GM19395 (cell line): Measurements from ENCODE around the gene BMAL2.

Experiments
- ATAC-seq: cut with Tn5 transposase; IDR thresholded peaks from one replicate; pipeline ENCODE4 v1.9.1; 2021; ENCODE audit warnings: mild to moderate bottlenecking, moderate library complexity; ENCODE audit not compliant: unreplicated experiment

BMAL2 gene

DNA sequence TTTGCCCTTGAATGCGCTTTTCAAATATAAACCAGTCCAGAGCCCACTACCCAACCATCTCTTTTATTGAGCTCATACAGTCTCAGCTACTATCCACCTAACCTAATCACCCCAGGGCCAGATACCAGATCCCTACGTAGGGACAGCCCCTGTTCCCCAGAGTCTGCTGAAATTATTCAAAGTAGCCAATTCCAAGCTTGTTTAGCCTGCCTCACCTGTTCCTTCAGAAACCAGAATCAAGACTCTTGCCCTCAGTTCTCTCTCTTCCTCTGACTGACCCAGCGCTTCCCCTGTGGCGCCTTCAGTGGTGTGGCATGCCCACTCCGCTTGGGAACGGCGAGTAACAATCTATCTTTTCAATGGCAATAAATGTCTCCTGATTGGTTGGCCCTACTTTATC, 18.8 kb downstream of the BMAL2 start:
- ATAC-seq: no peak

DNA sequence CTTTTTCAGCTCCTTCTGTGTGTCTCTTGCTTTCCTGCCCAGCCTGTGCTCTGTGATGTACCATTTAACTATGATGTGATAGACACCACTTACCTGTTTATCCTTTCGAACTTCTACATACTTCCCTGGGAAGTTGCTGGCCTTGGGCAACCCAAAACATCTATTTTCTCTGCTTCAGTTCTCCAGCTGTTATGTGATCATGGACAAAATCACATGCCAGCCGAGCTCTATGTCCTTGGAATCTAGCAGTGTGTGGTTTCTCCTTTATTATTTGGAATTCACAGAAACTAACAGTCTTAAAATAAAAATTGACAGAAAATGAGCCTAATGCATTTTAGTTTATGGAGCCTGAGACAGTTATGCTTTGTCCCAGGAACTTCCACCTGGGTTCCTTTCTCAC, 22.9 kb downstream of the BMAL2 start:
- no peak for ATAC-seq

DNA sequence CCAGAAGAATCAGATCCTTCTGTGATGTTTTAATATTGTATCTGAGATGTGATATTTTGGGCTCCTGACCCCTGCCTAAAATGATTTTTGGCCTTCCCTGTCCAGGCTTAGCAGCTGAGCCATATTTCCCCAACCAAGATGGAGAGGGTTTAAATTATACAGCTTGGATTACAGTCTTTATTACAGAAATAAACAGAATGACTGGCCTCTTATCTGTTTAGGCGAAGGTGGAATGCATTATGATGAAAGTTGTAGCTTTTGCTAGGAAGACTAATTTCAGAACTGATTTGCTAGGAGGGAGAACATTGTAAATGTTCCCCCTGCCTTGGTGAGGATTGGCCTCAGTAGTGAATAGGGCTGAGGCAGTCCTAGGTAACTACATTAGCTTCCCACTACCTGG, 23.3 kb downstream of the BMAL2 start:
- ATAC-seq: no peak

DNA sequence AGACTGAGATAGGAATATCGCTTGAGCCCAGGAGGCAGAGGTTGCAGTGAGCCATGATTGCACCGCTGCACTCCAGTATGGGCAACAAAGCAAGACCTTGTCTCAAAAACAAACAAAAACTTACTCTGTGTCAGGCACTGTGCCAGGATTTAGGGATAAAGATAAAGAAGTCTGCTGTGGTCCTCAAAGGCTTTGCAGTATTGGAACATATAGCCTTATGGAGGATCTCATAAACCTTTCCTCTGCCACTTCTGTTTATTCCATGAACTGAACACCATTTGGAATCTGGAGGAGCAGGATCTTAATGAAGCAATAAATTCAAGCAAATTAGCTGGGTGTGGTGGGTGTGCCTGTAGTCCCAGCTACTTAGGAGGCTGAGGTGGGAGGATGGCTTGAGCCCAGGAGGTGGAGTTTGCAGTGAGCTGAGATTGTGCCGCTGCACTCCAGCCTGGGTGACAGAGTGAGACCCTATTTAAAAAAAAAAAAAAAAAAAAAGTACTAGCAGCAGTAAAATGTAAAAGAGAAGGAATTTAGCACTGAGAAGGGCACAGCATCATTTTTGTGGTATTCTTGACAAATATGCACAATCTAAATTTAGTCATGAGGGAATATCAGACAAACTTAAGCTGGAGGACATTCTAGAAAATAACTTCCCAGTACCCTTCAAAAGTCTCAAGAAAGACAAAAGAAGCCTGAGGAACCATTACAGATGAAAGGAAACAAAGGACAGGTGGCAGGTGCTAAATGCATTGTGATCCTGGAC, 27.1 kb downstream of the BMAL2 start:
- ATAC-seq: no peak

DNA sequence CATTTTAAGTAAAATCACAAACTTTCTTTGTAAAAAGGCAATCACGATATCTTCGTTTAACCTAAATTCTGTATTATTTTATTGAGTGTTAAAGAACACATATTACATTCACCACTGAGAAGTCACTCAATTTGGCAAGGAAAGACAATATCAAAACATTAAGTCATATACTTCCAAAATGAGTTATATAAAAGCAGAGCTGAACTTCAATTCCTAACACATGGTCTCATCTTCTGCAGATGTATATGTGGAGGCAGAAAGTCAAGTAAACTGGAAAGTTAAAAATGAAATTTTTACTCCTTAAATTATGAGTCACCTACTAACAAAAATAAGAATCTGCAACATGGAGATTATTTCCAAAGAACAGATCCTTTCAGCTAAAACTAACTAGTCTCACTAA, 28.7 kb downstream of the BMAL2 start:
- ATAC-seq: no peak

DNA sequence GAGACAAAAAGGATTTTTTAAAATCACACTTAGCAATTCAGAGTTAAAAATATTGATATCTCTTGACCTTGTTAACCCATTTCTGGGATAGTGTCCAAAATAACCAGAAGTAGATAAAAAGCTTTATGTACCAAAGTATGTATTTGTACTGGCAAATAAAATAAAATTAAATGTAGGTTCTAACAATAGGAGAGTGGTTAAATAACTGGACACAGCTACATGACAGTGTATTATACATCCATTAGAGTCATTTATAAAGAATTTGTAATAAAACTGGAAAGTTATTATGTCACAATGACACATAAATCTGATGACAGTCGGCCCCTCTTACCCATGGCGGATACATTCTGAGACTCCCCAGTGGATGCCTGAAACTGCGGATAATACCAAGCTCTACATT, 34.0 kb downstream of the BMAL2 start:
- ATAC-seq: no peak

DNA sequence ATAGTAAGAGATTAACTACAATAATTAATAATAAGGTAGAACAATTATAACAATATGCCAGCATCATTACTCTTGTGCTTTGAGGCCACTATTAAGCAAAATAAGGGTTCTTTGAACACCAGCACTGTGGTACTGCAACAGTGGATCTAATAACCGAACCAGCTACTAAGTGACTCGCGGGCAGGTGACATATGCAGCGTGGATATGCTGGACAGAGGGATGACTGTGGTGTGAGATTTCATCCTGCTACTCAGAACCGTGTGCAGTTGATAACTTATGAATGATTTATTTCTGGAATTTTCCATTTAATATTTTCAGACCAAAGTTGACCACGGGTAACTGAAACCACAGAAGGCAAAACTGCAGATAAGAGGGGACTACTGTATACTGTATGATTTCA, 34.4 kb downstream of the BMAL2 start:
- ATAC-seq: no peak

DNA sequence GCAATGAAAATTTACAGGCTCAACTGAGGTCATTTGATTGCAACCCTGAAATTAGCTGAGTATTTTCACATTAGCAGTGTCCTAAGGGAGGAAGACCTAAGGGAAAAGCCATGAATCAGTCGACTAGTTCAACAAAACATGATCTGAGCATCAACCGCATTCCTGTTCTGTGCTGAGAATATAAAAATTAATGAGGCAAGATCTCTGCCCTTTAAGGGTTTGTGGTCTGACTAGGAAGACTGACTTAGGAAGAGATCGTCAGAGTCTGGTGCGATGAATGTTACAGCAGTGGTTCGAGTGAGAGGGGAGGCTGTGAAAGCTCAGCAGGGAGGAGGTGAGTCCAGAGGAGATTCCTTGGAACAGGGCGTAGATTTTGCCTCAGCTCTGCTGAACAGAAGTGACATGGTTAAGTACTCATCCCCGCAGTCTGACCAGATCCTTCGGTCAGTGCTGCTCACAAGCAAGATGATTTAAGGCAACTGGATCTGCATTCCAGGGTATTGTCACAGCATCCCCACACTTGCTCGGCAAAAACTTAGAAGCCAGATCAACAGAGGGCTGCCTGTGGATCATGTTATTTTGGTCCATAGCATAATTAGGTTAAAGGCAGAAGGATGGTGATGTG, 49.6 kb downstream of the BMAL2 start:
- ATAC-seq: no peak
